ENCODE data around the gene UAP1L1. TPM values are rescaled to one million over a fixed set of nuclear protein-coding genes. Genes with fewer than 3 reads are reported as not detected.

The UAP1L1 gene
- total and polyA plus RNA-seq, 10 donors, result 12.5 to 35.9 (median 26.6) TPM

- 87 to 93% (median 92%) methylated on average over 16 to 29 of the region's 29 CpGs for WGBS, 5 donors
- Histone ChIP-seq H3K4me3 (no peak overlapping the region), H3K27ac (no peak overlapping the region), H3K4me1 (peaks cover 4 to 14% (median 10%) of the 10 kb centered on the region in 6 donors), H3K9me3 (no peaks in the 10 kb centered on the region), H3K36me3 (peaks cover 0 to 97% (median 88%) of the 10 kb centered on the region in 6 donors), H3K27me3 (replicated peaks in 1 of 7) (no peaks in the 10 kb centered on the region)
- no peak for TF ChIP-seq POLR2AphosphoS5 (IDR thresholded peaks at IDR 0.05)
- TF ChIP-seq POLR2A (IDR thresholded peaks at IDR 0.05), result no peak
- TF ChIP-seq CTCF (IDR thresholded peaks at IDR 0.05 in 8 of 11, conservative IDR thresholded peaks at IDR 0.05 in 3 of 11), result no peak
- intact Hi-C loops (cut with DNase I; ENCODE audit: low total_unique reads), result no loop called here
- no peak for DNase-seq
Measured at GRCh38 chr9:137108608-137109249, 31.4 kb downstream of the UAP1L1 start.

- 81 to 86% (median 83%) methylated on average over 23 to 34 of the region's 34 CpGs for WGBS, 5 donors
- H3K36me3 ChIP-seq, result peaks cover 0 to 90% (median 80%) of the 10 kb centered on the region in 6 donors
- peak in 1 of 3 donors; percentile 51 for TF ChIP-seq POLR2AphosphoS5 (IDR thresholded peaks at IDR 0.05)
- TF ChIP-seq CTCF (IDR thresholded peaks at IDR 0.05 in 8 of 11, conservative IDR thresholded peaks at IDR 0.05 in 3 of 11), result no peak
- TF ChIP-seq POLR2A (IDR thresholded peaks at IDR 0.05), result no peak
- H3K4me1 ChIP-seq, result peaks cover 5 to 20% (median 11%) of the 10 kb centered on the region in 6 donors
- intact Hi-C loops (cut with DNase I; ENCODE audit: low total_unique reads), result no loop called here
- DNase-seq, result no peak
- H3K27ac ChIP-seq, result no peak overlapping the region
- H3K4me3 ChIP-seq, result no peak overlapping the region
- no peaks in the 10 kb centered on the region for H3K9me3 ChIP-seq
- H3K27me3 ChIP-seq (replicated peaks in 1 of 7), result no peaks in the 10 kb centered on the region
Measured at GRCh38 chr9:137109250-137110146, 32.2 kb downstream of the UAP1L1 start.

GRCh38 chr9:137110147-137110910, 33.0 kb downstream of the UAP1L1 start:
- H3K27me3 ChIP-seq (replicated peaks in 1 of 7), result no peaks in the 10 kb centered on the region
- no peak overlapping the region for H3K4me3 ChIP-seq
- DNase-seq, result no peak
- no peak for TF ChIP-seq POLR2A (IDR thresholded peaks at IDR 0.05)
- TF ChIP-seq POLR2AphosphoS5 (IDR thresholded peaks at IDR 0.05), result peak in 2 of 3 donors; percentile 8 to 40
- no peak for TF ChIP-seq CTCF (IDR thresholded peaks at IDR 0.05 in 8 of 11, conservative IDR thresholded peaks at IDR 0.05 in 3 of 11)
- H3K36me3 ChIP-seq, result peaks cover 0 to 81% (median 72%) of the 10 kb centered on the region in 6 donors
- H3K4me1 ChIP-seq, result peaks cover 8 to 28% (median 19%) of the 10 kb centered on the region in 6 donors
- no peaks in the 10 kb centered on the region for H3K9me3 ChIP-seq
- WGBS, 5 donors, result 89 to 94% (median 90%) methylated on average over 18 to 38 of the region's 38 CpGs
- no peak overlapping the region for H3K27ac ChIP-seq
- intact Hi-C loops (cut with DNase I; ENCODE audit: low total_unique reads), result no loop called here

All from spleen (tissue), 11 donors.